ENCODE measurements around the gene MAP3K10.

GRCh38 chr19:40255619-40256166 lies 64.5 kb downstream of the MAP3K10 start:
- TF ChIP-seq ZFP37 (tag by site-specific recombination; IDR thresholded peaks at IDR 0.05) (no peak), CTCF (tag by site-specific recombination; IDR thresholded peaks at IDR 0.05) (no peak), ZBTB8A (tag by site-specific recombination; IDR thresholded peaks at IDR 0.05) (no peak), ZNF398 (tag by site-specific recombination; IDR thresholded peaks at IDR 0.05) (no peak), ZNF548 (tag by site-specific recombination; IDR thresholded peaks at IDR 0.05) (no peak)
